ENCODE data around the gene CD320. TPM values are rescaled to one million over a fixed set of nuclear protein-coding genes. Genes with fewer than 3 reads are reported as not detected.

The CD320 gene
- total RNA-seq, 3 donors from 2014 or later (not counting 1 experiment from before 2014, with no cell fraction given), result 17.0 to 47.1 (median 38.7) TPM

DNA sequence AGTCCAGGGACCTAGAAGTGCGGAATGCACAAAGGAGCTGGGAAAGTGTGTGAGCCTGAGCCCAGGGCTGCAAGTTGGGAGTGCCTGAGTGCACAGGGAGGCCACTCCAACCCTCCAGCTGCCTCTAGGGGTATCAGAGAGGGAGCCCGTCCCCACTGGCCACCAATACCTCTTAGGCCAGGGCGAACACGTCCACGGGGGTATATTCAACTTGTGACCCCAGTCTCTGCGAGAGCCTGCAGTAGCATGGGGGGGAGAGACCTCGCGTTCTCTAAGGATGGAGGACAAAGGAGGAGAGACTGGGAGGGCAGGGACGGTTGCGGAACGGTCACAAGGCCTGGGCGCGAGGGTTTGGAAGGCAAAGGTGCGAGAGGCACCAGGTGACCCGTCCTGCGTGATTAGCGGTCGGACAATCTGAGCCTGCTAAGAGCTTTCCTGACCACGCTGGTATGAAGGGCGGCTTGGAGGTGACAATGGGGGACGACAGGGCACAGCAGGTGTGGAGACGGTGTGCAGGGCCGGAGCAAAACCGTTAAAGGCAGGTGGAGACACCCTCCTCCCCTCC, 676 bp downstream of the CD320 start:
- H3K4me1 Mint-ChIP-seq, result peaks cover 32 to 41% of the 10 kb centered on the region in 2 donors
- H3K36me3 Mint-ChIP-seq, result no peaks in the 10 kb centered on the region
- H3K4me3 Mint-ChIP-seq, result peak overlapping the region; percentile 86
- H3K9me3 Mint-ChIP-seq, result no peaks in the 10 kb centered on the region
- ATAC-seq (no peak), DNase-seq (no peak)
- TF ChIP-seq, protein P1, sequence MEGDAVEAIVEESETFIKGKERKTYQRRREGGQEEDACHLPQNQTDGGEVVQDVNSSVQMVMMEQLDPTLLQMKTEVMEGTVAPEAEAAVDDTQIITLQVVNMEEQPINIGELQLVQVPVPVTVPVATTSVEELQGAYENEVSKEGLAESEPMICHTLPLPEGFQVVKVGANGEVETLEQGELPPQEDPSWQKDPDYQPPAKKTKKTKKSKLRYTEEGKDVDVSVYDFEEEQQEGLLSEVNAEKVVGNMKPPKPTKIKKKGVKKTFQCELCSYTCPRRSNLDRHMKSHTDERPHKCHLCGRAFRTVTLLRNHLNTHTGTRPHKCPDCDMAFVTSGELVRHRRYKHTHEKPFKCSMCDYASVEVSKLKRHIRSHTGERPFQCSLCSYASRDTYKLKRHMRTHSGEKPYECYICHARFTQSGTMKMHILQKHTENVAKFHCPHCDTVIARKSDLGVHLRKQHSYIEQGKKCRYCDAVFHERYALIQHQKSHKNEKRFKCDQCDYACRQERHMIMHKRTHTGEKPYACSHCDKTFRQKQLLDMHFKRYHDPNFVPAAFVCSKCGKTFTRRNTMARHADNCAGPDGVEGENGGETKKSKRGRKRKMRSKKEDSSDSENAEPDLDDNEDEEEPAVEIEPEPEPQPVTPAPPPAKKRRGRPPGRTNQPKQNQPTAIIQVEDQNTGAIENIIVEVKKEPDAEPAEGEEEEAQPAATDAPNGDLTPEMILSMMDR (IDR thresholded peaks at IDR 0.05), result no peak
- Histone ChIP-seq H3K4me3 (ENCODE audit: low read length) (peak overlapping the region; percentile 58), H3K4me1 (ENCODE audit: control insufficient read depth, insufficient read depth, low read length) (peaks cover 47% of the 10 kb centered on the region), H3K27ac (ENCODE audit: low read length) (peak overlapping the region; percentile 23), H3K9me3 (ENCODE audit: control insufficient read depth, insufficient read depth, low read length) (no peaks in the 10 kb centered on the region), H3K27me3 (ENCODE audit: control insufficient read depth, insufficient read depth, low read length) (no peaks in the 10 kb centered on the region), H3K36me3 (ENCODE audit: control insufficient read depth, insufficient read depth, low read length) (peaks cover 21% of the 10 kb centered on the region)
- WGBS (ENCODE audit: insufficient coverage), result 48% methylated on average over 24 of the region's 24 CpGs
- no peaks in the 10 kb centered on the region for H3K27me3 Mint-ChIP-seq (ENCODE audit: low read depth in 2 of 2)
- peak overlapping the region; percentile 74 to 85 for H3K27ac Mint-ChIP-seq
- intact Hi-C loops (cut with micrococcal nuclease), result loop anchor here (5.0 kb wide), 1 partner anchor 1110 kb away; no protein-coding TSS in a partner anchor

DNA sequence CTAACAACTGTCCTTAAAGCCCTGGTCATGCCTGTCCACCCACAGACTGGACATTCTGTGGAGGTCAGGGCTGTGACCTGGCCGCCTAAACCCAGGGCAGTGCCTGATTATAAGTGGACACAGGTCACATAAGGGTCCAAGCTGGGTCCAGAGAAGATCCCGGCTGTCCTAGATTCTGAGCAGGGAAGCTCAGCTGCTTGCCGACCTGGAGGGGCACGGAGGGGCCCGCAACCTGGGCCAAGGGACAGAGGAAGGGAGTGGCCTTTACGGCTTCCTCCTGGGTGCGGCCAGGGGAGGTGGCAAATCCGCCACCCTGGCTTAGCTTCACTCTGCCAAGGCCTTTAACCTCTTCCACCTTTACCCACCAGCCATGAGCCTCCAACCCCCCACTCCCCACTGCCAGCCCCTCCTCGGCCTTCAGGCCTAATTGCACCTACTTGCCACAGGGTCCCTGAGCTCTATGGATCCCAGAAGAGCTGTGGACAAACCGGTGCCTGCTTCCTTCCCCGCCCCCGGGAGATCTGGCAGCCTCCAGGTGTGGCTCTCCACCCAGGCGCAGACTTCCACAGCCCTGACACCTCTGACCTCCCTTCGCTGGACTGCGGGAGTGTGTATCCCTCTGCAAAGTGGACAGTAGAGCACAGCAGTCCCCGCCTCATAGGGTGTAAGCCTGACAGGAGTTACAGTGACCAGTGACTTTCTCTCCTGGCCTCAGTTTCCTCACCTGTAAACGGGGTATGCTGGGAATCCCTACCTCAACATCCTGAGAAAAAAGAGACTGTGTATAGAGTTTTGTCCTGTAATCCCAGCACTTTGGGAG, 1.7 kb downstream of the CD320 start:
- H3K27me3 Mint-ChIP-seq (ENCODE audit: low read depth in 2 of 2), result no peaks in the 10 kb centered on the region
- no peaks in the 10 kb centered on the region for H3K36me3 Mint-ChIP-seq

DNA sequence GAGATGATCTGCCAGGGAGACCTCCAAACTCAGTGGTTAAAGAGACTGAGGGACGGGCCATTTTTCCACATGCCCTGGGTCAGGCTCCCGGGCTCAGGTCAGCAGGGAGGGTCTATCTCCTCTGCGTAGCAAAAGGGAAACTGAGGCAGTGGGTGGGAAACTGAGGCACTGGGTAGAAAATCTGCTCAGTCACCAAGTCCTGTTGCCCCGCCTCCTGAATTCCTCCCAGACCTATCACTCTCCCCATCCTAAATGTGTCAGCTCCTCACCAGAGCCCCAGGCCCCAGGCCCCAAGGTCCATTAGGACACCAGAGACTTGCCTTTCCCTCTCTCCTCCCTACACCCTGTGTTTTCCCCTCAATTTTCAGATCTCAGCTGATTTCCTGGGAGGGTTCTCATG, 2.4 kb downstream of the CD320 start:
- Mint-ChIP-seq H3K4me3 (peak overlapping the region; percentile 86), H3K36me3 (no peaks in the 10 kb centered on the region), H3K27ac (peak overlapping the region; percentile 74 to 85), H3K9me3 (no peaks in the 10 kb centered on the region), H3K27me3 (ENCODE audit: low read depth in 2 of 2) (no peaks in the 10 kb centered on the region), H3K4me1 (peaks cover 32 to 41% of the 10 kb centered on the region in 2 donors)
- peaks cover 10% of the 10 kb centered on the region for H3K36me3 ChIP-seq (ENCODE audit: control insufficient read depth, insufficient read depth, low read length)
- intact Hi-C loops (cut with micrococcal nuclease), result loop anchor here (5.0 kb wide), 1 partner anchor 1108 kb away; no protein-coding TSS in a partner anchor
- no peak overlapping the region for H3K4me3 ChIP-seq (ENCODE audit: low read length)
- ATAC-seq (no peak), DNase-seq (no peak)
- H3K9me3 ChIP-seq (ENCODE audit: control insufficient read depth, insufficient read depth, low read length), result no peaks in the 10 kb centered on the region
- H3K27ac ChIP-seq (ENCODE audit: low read length), result peak overlapping the region; percentile 28
- H3K4me1 ChIP-seq (ENCODE audit: control insufficient read depth, insufficient read depth, low read length), result peaks cover 47% of the 10 kb centered on the region
- WGBS (ENCODE audit: insufficient coverage), result 81% methylated on average over 4 of the region's 4 CpGs
- TF ChIP-seq, protein P1 (IDR thresholded peaks at IDR 0.05), result no peak
- H3K27me3 ChIP-seq (ENCODE audit: control insufficient read depth, insufficient read depth, low read length), result no peaks in the 10 kb centered on the region

More for the DNA sequence above, 1.7 kb downstream of the CD320 start:
- peak overlapping the region; percentile 86 for H3K4me3 Mint-ChIP-seq
- H3K4me3 ChIP-seq (ENCODE audit: low read length), result peak overlapping the region; percentile 8
- ATAC-seq (no peak), DNase-seq (peak in 1 of 2 donors; percentile 10)
- intact Hi-C loops (cut with micrococcal nuclease), result loop anchor here (5.0 kb wide), 1 partner anchor 1109 kb away; no protein-coding TSS in a partner anchor
- H3K27ac Mint-ChIP-seq, result peak overlapping the region; percentile 74 to 85
- H3K36me3 ChIP-seq (ENCODE audit: control insufficient read depth, insufficient read depth, low read length), result peaks cover 17% of the 10 kb centered on the region
- no peaks in the 10 kb centered on the region for H3K27me3 ChIP-seq (ENCODE audit: control insufficient read depth, insufficient read depth, low read length)
- WGBS (ENCODE audit: insufficient coverage), result 73% methylated on average over 17 of the region's 17 CpGs
- H3K4me1 ChIP-seq (ENCODE audit: control insufficient read depth, insufficient read depth, low read length), result peaks cover 47% of the 10 kb centered on the region
- TF ChIP-seq, protein P1 (IDR thresholded peaks at IDR 0.05), result no peak
- H3K4me1 Mint-ChIP-seq, result peaks cover 32 to 41% of the 10 kb centered on the region in 2 donors
- no peaks in the 10 kb centered on the region for H3K9me3 ChIP-seq (ENCODE audit: control insufficient read depth, insufficient read depth, low read length)
- H3K9me3 Mint-ChIP-seq, result no peaks in the 10 kb centered on the region
- H3K27ac ChIP-seq (ENCODE audit: low read length), result peak overlapping the region; percentile 28
